IPS DF 4.7 (cell line): Measurements from ENCODE around the gene GMPPB.
"Not testable (repeated sequence)": the region's sequence is repeated elsewhere in the genome, so short reads cannot be mapped to it uniquely, and the experiment has no call there.

Experiments
- DNase-seq: peaks from one replicate; pipeline ENCODE4 v3.0.0-alpha.2; 2013; ENCODE audit warnings: low spot score; ENCODE audit errors: extremely low read depth

Gene GMPPB

GRCh38 chr3:49714728-49715550, 8.8 kb downstream of the GMPPB start:
- DNase-seq: no peak

GRCh38 chr3:49713336-49714105, 10.2 kb downstream of the GMPPB start:
- DNase-seq: no peak

- no peak for DNase-seq
These were observed 11.0 kb downstream of the GMPPB start for GRCh38 chr3:49712631-49713317.

GRCh38 chr3:49712166-49712565, 11.6 kb downstream of the GMPPB start:
- no peak for DNase-seq

- no peak for DNase-seq
These were observed 12.3 kb downstream of the GMPPB start for GRCh38 chr3:49711489-49711888.

GRCh38 chr3:49709852-49710251, 13.9 kb downstream of the GMPPB start:
- no peak for DNase-seq

- no peak for DNase-seq
These were observed 16.7 kb downstream of the GMPPB start for GRCh38 chr3:49707113-49707480.

GRCh38 chr3:49706456-49707112, 17.2 kb downstream of the GMPPB start:
- no peak for DNase-seq

- no peak for DNase-seq
These were observed 18.3 kb downstream of the GMPPB start for GRCh38 chr3:49705390-49705960.

- no peak for DNase-seq
These were observed 19.1 kb downstream of the GMPPB start for GRCh38 chr3:49704629-49705028.

- no peak for DNase-seq
These were observed 19.8 kb downstream of the GMPPB start for GRCh38 chr3:49703956-49704355.

- no peak for DNase-seq
These were observed 20.3 kb downstream of the GMPPB start for GRCh38 chr3:49703443-49703927.

GRCh38 chr3:49702672-49703071, 21.1 kb downstream of the GMPPB start:
- DNase-seq: no peak

GRCh38 chr3:49701388-49702077, 22.2 kb downstream of the GMPPB start:
- no peak for DNase-seq

- DNase-seq: no peak
These were observed 23.2 kb downstream of the GMPPB start for GRCh38 chr3:49700453-49701128.

GRCh38 chr3:49700014-49700413, 23.7 kb downstream of the GMPPB start:
- DNase-seq: no peak

- DNase-seq: no peak
These were observed 24.3 kb downstream of the GMPPB start for GRCh38 chr3:49699281-49699979.

- DNase-seq: not testable (repeated sequence)
These were observed 28.3 kb downstream of the GMPPB start for GRCh38 chr3:49695350-49696015.
